NT2/D1 (cell line): Measurements from ENCODE around the gene GSG1L.

Experiments used
- SUZ12 ChIP-seq: IDR thresholded peaks from 2 replicates; pipeline ENCODE4 v1.6.1; 2011; ENCODE audit not compliant: insufficient read length, insufficient read depth; ENCODE audit errors: extremely low read depth
- YY1 ChIP-seq: IDR thresholded peaks from 2 replicates; pipeline ENCODE4 v1.6.1; 2011; ENCODE audit not compliant: insufficient read length, insufficient read depth
- ZNF274 ChIP-seq: IDR thresholded peaks from 2 replicates; pipeline ENCODE4 v1.6.1; 2011; ENCODE audit warnings: mild to moderate bottlenecking, low read depth, low read length

DNA sequence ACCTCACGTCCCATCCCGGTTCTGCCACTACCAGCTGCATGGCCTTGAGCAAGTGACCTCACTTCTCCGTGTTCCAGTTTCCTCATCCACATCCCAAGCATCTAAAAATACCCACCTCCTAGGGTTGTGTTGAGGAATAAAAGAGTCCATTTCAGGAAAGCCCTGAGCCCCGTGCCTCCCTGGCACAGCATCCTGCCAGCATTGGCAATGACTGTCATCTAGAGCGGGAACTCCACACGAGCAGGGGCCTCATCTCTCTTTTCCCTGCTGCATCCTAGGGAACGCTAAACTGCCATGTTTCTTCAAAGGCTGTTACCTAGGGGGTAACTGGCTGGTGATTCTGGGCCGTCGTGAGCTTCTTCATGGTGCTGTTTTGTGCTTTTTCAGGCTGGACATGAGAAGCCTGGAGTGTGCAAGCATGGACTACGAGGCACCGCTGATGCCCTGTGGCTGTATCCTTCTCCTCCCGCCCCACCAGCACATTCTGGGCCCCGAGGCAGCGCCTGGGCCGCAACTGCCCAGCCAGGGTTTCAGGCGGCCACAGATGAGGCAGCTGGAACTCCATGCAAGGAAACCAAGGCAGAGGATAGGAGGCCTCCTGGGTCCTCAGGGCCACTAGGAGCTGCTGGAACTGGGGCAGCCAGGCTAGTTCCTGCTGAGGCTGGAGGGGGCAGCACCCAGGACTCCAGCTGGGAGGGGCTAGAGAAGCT, 292.2 kb downstream of the GSG1L start:
- TF ChIP-seq ZNF274 (no peak), YY1 (no peak), SUZ12 (no peak)
